Muscle layer of colon (tissue), 2 donors: ENCODE results near the gene RAB7B.

Experiments used
- H3K27ac ChIP-seq: one replicate; pipeline ENCODE4 v1.7.0; 2013; ENCODE audit warnings: low read depth, mild to moderate bottlenecking, low read length, moderate library complexity
- H3K27me3 ChIP-seq, 2 donors: one replicate each; pipeline ENCODE4 v1.7.0; 2013; ENCODE audit warnings: low read length in 2 of 2, mild to moderate bottlenecking in 2 of 2; ENCODE audit not compliant: insufficient read depth in 2 of 2, control insufficient read depth in 1 of 2
- H3K36me3 ChIP-seq: one replicate; pipeline ENCODE4 v1.7.0; 2013; ENCODE audit warnings: mild to moderate bottlenecking, low read length; ENCODE audit not compliant: insufficient read depth
- H3K4me1 ChIP-seq: one replicate; pipeline ENCODE4 v1.7.0; 2013; ENCODE audit warnings: mild to moderate bottlenecking, low read length; ENCODE audit not compliant: insufficient read depth
- H3K4me3 ChIP-seq, 2 donors: one replicate each; pipeline ENCODE4 v1.7.0; 2013; ENCODE audit warnings: low read length in 2 of 2, low read depth in 1 of 2, mild to moderate bottlenecking in 1 of 2, moderate library complexity in 1 of 2
- H3K9ac ChIP-seq: one replicate; pipeline ENCODE4 v1.7.0; 2013; ENCODE audit warnings: low read length
- H3K9me3 ChIP-seq: one replicate; pipeline ENCODE4 v1.7.0; 2013; ENCODE audit warnings: mild to moderate bottlenecking, low read length
- donor health status: abdominal sarcoma.
- donor health status: Adenocarcinoma of cecum.

Gene RAB7B

GRCh38 chr1:205939690-205940330 is 63.4 kb downstream of the RAB7B start:
- Histone ChIP-seq H3K9ac (no peak overlapping the region), H3K27me3 (peaks cover 0 to 5% of the 10 kb centered on the region in 2 donors), H3K4me3 (no peak overlapping the region), H3K36me3 (no peaks in the 10 kb centered on the region), H3K27ac (no peak overlapping the region), H3K9me3 (no peaks in the 10 kb centered on the region), H3K4me1 (no peaks in the 10 kb centered on the region)

GRCh38 chr1:205938682-205939081 is 64.5 kb downstream of the RAB7B start:
- no peak overlapping the region for H3K4me3 ChIP-seq
- H3K9ac ChIP-seq = no peak overlapping the region
- no peak overlapping the region for H3K27ac ChIP-seq
- no peaks in the 10 kb centered on the region for H3K4me1 ChIP-seq
- H3K9me3 ChIP-seq = no peaks in the 10 kb centered on the region
- H3K27me3 ChIP-seq = peaks cover 0 to 5% of the 10 kb centered on the region in 2 donors
- H3K36me3 ChIP-seq = no peaks in the 10 kb centered on the region

GRCh38 chr1:205936846-205937586 is 66.2 kb downstream of the RAB7B start:
- no peaks in the 10 kb centered on the region for H3K4me1 ChIP-seq
- no peaks in the 10 kb centered on the region for H3K9me3 ChIP-seq
- no peak overlapping the region for H3K4me3 ChIP-seq
- H3K27me3 ChIP-seq = peaks cover 0 to 6% of the 10 kb centered on the region in 2 donors
- no peaks in the 10 kb centered on the region for H3K36me3 ChIP-seq
- H3K9ac ChIP-seq = no peak overlapping the region
- no peak overlapping the region for H3K27ac ChIP-seq

GRCh38 chr1:205936311-205936710 is 66.9 kb downstream of the RAB7B start:
- no peak overlapping the region for H3K27ac ChIP-seq
- H3K4me1 ChIP-seq = no peaks in the 10 kb centered on the region
- no peak overlapping the region for H3K9ac ChIP-seq
- H3K27me3 ChIP-seq = peaks cover 0 to 6% of the 10 kb centered on the region in 2 donors
- H3K9me3 ChIP-seq = no peaks in the 10 kb centered on the region
- H3K4me3 ChIP-seq = no peak overlapping the region
- no peaks in the 10 kb centered on the region for H3K36me3 ChIP-seq

- H3K9ac ChIP-seq = no peak overlapping the region
- peaks cover 0 to 6% of the 10 kb centered on the region in 2 donors for H3K27me3 ChIP-seq
- H3K4me3 ChIP-seq = no peak overlapping the region
- H3K4me1 ChIP-seq = no peaks in the 10 kb centered on the region
- no peaks in the 10 kb centered on the region for H3K9me3 ChIP-seq
- H3K27ac ChIP-seq = no peak overlapping the region
- no peaks in the 10 kb centered on the region for H3K36me3 ChIP-seq
Measured at GRCh38 chr1:205935869-205936268, 67.3 kb downstream of the RAB7B start.

- H3K4me1 ChIP-seq = no peaks in the 10 kb centered on the region
- no peak overlapping the region for H3K4me3 ChIP-seq
- H3K27me3 ChIP-seq = peaks cover 0 to 6% of the 10 kb centered on the region in 2 donors
Measured at GRCh38 chr1:205934788-205935187, 68.4 kb downstream of the RAB7B start.

GRCh38 chr1:205933671-205934618 is 69.2 kb downstream of the RAB7B start:
- Histone ChIP-seq H3K4me1 (no peaks in the 10 kb centered on the region), H3K36me3 (no peaks in the 10 kb centered on the region), H3K4me3 (no peak overlapping the region), H3K9me3 (no peaks in the 10 kb centered on the region), H3K27me3 (peaks cover 0 to 6% of the 10 kb centered on the region in 2 donors), H3K9ac (no peak overlapping the region), H3K27ac (no peak overlapping the region)

More at GRCh38 chr1:205934788-205935187, 68.4 kb downstream of the RAB7B start:
- Histone ChIP-seq H3K9me3 (no peaks in the 10 kb centered on the region), H3K27ac (no peak overlapping the region), H3K36me3 (no peaks in the 10 kb centered on the region), H3K9ac (no peak overlapping the region)

- H3K4me1 ChIP-seq = no peaks in the 10 kb centered on the region
- H3K36me3 ChIP-seq = no peaks in the 10 kb centered on the region
- H3K9me3 ChIP-seq = no peaks in the 10 kb centered on the region
- no peak overlapping the region for H3K4me3 ChIP-seq
- peaks cover 0 to 6% of the 10 kb centered on the region in 2 donors for H3K27me3 ChIP-seq
- H3K27ac ChIP-seq = no peak overlapping the region
- H3K9ac ChIP-seq = no peak overlapping the region
Measured at GRCh38 chr1:205932776-205933175, 70.4 kb downstream of the RAB7B start.

GRCh38 chr1:205930799-205931281 is 72.4 kb downstream of the RAB7B start:
- no peak overlapping the region for H3K9ac ChIP-seq
- H3K27ac ChIP-seq = no peak overlapping the region
- H3K27me3 ChIP-seq = peaks cover 0 to 6% of the 10 kb centered on the region in 2 donors
- no peaks in the 10 kb centered on the region for H3K4me1 ChIP-seq
- no peaks in the 10 kb centered on the region for H3K36me3 ChIP-seq
- H3K9me3 ChIP-seq = no peaks in the 10 kb centered on the region
- H3K4me3 ChIP-seq = no peak overlapping the region

- no peaks in the 10 kb centered on the region for H3K9me3 ChIP-seq
- no peaks in the 10 kb centered on the region for H3K4me1 ChIP-seq
Measured at GRCh38 chr1:205930195-205930577, 73.0 kb downstream of the RAB7B start.

More at GRCh38 chr1:205930195-205930577, 73.0 kb downstream of the RAB7B start:
- Histone ChIP-seq H3K27me3 (peaks cover 0 to 6% of the 10 kb centered on the region in 2 donors), H3K9ac (no peak overlapping the region), H3K4me3 (no peak overlapping the region), H3K27ac (no peak overlapping the region), H3K36me3 (no peaks in the 10 kb centered on the region)
